Liver (tissue), 9 donors: ENCODE measurements around the gene SPRR4. TPM values are rescaled to one million over a fixed set of nuclear protein-coding genes. Genes with fewer than 3 reads are reported as not detected.

ENCODE experiments used
- DNase-seq: peaks from one replicate; pipeline ENCODE4 v3.0.0-alpha.2; 2017; ENCODE audit warnings: low spot score
- H3K27ac ChIP-seq, 2 donors: one replicate each; pipeline ENCODE4 v1.7.0; 2013; ENCODE audit warnings: inconsistent platforms in 2 of 2, low read length in 2 of 2, control low read depth in 1 of 2, low read depth in 1 of 2, mild to moderate bottlenecking in 1 of 2
- H3K27me3 ChIP-seq, 4 donors: one replicate each; pipeline versions ENCODE4 v1.6.1 to v1.7.0; 2013; ENCODE audit warnings: low read length in 3 of 4, inconsistent platforms in 1 of 4, mild to moderate bottlenecking in 1 of 4, moderate library complexity in 1 of 4; ENCODE audit not compliant: control insufficient read depth in 4 of 4, insufficient read depth in 4 of 4
- H3K36me3 ChIP-seq, 4 donors: one replicate each; pipeline versions ENCODE4 v1.6.1 to v1.7.0; 2013; ENCODE audit warnings: low read length in 3 of 4, mild to moderate bottlenecking in 3 of 4, low read depth in 1 of 4, moderate library complexity in 1 of 4; ENCODE audit not compliant: control insufficient read depth in 4 of 4, insufficient read depth in 3 of 4
- H3K4me1 ChIP-seq, 4 donors: one replicate each; pipeline versions ENCODE4 v1.6.1 to v1.7.0; 2013; ENCODE audit warnings: low read length in 3 of 4, mild to moderate bottlenecking in 3 of 4, moderate library complexity in 1 of 4; ENCODE audit not compliant: control insufficient read depth in 4 of 4, insufficient read depth in 4 of 4
- H3K4me3 ChIP-seq, 3 donors: one replicate each; pipeline versions ENCODE4 v1.6.1 to v1.7.0; 2013; ENCODE audit warnings: low read length in 3 of 3, control low read depth in 1 of 3, low read depth in 1 of 3, mild to moderate bottlenecking in 1 of 3
- H3K9ac ChIP-seq, 2 donors: one replicate each; pipeline ENCODE4 v1.7.0; 2013; ENCODE audit warnings: low read length in 2 of 2, mild to moderate bottlenecking in 2 of 2, moderate library complexity in 2 of 2, control low read depth in 1 of 2, low read depth in 1 of 2
- H3K9me3 ChIP-seq, 4 donors: one replicate each; pipeline versions ENCODE4 v1.6.1 to v1.7.0; 2013; ENCODE audit warnings: low read length in 3 of 4; ENCODE audit not compliant: control insufficient read depth in 4 of 4
- ATF3 ChIP-seq: IDR thresholded peaks from 2 replicates; pipeline ENCODE4 v1.6.1; 2016; ENCODE audit warnings: antibody characterized with exemption
- EGR1 ChIP-seq, 2 donors: IDR thresholded peaks; 2 replicates each; pipeline ENCODE4 v1.6.1; 2016 to 2018; ENCODE audit warnings: antibody characterized with exemption in 2 of 2, low read depth in 2 of 2
- HNF4A ChIP-seq, 2 donors: conservative IDR thresholded peaks; 2 replicates each; pipeline ENCODE4 v1.6.1; 2016; ENCODE audit warnings: antibody characterized with exemption in 2 of 2, mild to moderate bottlenecking in 2 of 2
- MAX ChIP-seq: IDR thresholded peaks from 2 replicates; pipeline ENCODE4 v1.6.1; 2016; ENCODE audit warnings: antibody characterized with exemption
- NR2F2 ChIP-seq: IDR thresholded peaks from 2 replicates; pipeline ENCODE4 v1.6.1; 2016; ENCODE audit warnings: antibody characterized with exemption
- RAD21 ChIP-seq, 2 donors: IDR thresholded peaks; 2 replicates each; pipeline ENCODE4 v1.6.1; 2016; ENCODE audit warnings: antibody characterized with exemption in 2 of 2, mild to moderate bottlenecking in 2 of 2
- RXRA ChIP-seq, 2 donors: IDR thresholded peaks; 2 replicates each; pipeline ENCODE4 v1.6.1; 2017 to 2018; ENCODE audit warnings: antibody characterized with exemption in 2 of 2, mild to moderate bottlenecking in 1 of 2
- SP1 ChIP-seq: IDR thresholded peaks from 2 replicates; pipeline ENCODE4 v1.6.1; 2018; ENCODE audit warnings: antibody characterized with exemption, mild to moderate bottlenecking
- TAF1 ChIP-seq: conservative IDR thresholded peaks from 2 replicates; pipeline ENCODE4 v1.6.1; 2016; ENCODE audit warnings: antibody characterized with exemption, mild to moderate bottlenecking
- ZBTB33 ChIP-seq: IDR thresholded peaks from 2 replicates; pipeline ENCODE4 v1.6.1; 2016; ENCODE audit warnings: antibody characterized with exemption
- WGBS: extraction: QIAGEN DNeasy Blood & Tissue Kit; methylation state at CpG from one replicate; pipeline ENCODE4 v1.1.7; 2013; 5-methylcytosine and 5-hydroxymethylcytosine counted together
- polyA plus RNA-seq, 2 donors: library from polyadenylated mRNA; stranded (reverse) in 1 of 2; unstranded in 1 of 2; fragments of 200-250 nt in 1 of 2; fragments of >200 nt in 1 of 2; fragmentation: Nextera tagmentation in 1 of 2; extraction: Ambion mirVana in 1 of 2; gene quantifications; one replicate each; pipeline versions ENCODE4 v1.2.1 to v1.2.3, GENCODE V29; 2013 to 2015
- total RNA-seq, 2 donors: library from RNA; depleted of rRNA; stranded (reverse); fragments of >200 nt; gene quantifications; one replicate each; pipeline ENCODE4 v1.2.3, GENCODE V29; 2014
- TF ChIP-seq, protein P1 (sequence below): IDR thresholded peaks from 2 replicates; pipeline ENCODE4 v1.6.1; 2016; ENCODE audit warnings: antibody characterized with exemption, mild to moderate bottlenecking
- TF ChIP-seq, protein P2 (sequence below): fragments of 150-350 bp; IDR thresholded peaks from 2 replicates; pipeline ENCODE4 v1.5.1; 2017; ENCODE audit warnings: improper control_type of control experiment, low read depth, low read length; ENCODE audit not compliant: missing input control
- donor health status: healthy.
- donor health status: healthy.
- donor health status: healthy.
- donor health status: healthy.
- donor health status: healthy.

SPRR4 gene
- total and polyA plus RNA-seq, 4 donors: not detected

DNA sequence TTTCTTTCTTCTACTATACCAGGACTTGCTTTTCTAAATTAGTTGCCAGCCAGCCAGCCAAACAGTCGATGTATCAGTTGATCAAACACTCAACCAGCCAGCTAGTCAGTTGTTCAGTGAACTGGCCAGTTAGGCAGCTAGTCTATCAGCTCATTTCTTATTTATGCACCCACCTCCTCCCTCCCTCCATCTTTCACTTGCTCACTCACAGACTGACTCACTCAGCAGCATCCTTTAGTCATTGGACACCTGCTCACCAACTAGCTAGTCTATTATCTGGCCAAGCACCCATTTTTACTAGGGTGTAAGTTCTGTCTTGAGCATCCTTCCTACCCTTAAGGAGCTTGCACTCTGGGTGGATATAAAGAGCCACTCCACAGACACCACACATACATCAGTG, 5.9 kb upstream of the SPRR4 start:
- no peak overlapping the region for H3K9ac ChIP-seq

More for the DNA sequence above, 5.9 kb upstream of the SPRR4 start:
- no peak overlapping the region for H3K4me3 ChIP-seq
- TF ChIP-seq HNF4A (conservative IDR thresholded peaks at IDR 0.05): no peak
- TF ChIP-seq ATF3: no peak
- no peak for TF ChIP-seq RAD21 (IDR thresholded peaks at IDR 0.05)
- TF ChIP-seq EGR1 (IDR thresholded peaks at IDR 0.05; ENCODE audit: low read depth in 2 of 2): no peak
- TF ChIP-seq, protein P1, sequence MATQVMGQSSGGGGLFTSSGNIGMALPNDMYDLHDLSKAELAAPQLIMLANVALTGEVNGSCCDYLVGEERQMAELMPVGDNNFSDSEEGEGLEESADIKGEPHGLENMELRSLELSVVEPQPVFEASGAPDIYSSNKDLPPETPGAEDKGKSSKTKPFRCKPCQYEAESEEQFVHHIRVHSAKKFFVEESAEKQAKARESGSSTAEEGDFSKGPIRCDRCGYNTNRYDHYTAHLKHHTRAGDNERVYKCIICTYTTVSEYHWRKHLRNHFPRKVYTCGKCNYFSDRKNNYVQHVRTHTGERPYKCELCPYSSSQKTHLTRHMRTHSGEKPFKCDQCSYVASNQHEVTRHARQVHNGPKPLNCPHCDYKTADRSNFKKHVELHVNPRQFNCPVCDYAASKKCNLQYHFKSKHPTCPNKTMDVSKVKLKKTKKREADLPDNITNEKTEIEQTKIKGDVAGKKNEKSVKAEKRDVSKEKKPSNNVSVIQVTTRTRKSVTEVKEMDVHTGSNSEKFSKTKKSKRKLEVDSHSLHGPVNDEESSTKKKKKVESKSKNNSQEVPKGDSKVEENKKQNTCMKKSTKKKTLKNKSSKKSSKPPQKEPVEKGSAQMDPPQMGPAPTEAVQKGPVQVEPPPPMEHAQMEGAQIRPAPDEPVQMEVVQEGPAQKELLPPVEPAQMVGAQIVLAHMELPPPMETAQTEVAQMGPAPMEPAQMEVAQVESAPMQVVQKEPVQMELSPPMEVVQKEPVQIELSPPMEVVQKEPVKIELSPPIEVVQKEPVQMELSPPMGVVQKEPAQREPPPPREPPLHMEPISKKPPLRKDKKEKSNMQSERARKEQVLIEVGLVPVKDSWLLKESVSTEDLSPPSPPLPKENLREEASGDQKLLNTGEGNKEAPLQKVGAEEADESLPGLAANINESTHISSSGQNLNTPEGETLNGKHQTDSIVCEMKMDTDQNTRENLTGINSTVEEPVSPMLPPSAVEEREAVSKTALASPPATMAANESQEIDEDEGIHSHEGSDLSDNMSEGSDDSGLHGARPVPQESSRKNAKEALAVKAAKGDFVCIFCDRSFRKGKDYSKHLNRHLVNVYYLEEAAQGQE: no peak
- TF ChIP-seq SP1: no peak
- no peak for TF ChIP-seq NR2F2
- TF ChIP-seq TAF1: no peak
- no peak for TF ChIP-seq RXRA (IDR thresholded peaks at IDR 0.05)
- TF ChIP-seq, protein P2, sequence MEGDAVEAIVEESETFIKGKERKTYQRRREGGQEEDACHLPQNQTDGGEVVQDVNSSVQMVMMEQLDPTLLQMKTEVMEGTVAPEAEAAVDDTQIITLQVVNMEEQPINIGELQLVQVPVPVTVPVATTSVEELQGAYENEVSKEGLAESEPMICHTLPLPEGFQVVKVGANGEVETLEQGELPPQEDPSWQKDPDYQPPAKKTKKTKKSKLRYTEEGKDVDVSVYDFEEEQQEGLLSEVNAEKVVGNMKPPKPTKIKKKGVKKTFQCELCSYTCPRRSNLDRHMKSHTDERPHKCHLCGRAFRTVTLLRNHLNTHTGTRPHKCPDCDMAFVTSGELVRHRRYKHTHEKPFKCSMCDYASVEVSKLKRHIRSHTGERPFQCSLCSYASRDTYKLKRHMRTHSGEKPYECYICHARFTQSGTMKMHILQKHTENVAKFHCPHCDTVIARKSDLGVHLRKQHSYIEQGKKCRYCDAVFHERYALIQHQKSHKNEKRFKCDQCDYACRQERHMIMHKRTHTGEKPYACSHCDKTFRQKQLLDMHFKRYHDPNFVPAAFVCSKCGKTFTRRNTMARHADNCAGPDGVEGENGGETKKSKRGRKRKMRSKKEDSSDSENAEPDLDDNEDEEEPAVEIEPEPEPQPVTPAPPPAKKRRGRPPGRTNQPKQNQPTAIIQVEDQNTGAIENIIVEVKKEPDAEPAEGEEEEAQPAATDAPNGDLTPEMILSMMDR: no peak
- TF ChIP-seq ZBTB33: no peak
- TF ChIP-seq MAX: no peak
- WGBS: 78% methylated on average over 1 of the region's 1 CpG
- H3K27me3 ChIP-seq: no peaks in the 10 kb centered on the region
- H3K36me3 ChIP-seq: no peaks in the 10 kb centered on the region
- no peaks in the 10 kb centered on the region for H3K9me3 ChIP-seq
- no peak overlapping the region for H3K27ac ChIP-seq
- no peak for DNase-seq
- peaks cover 0 to 11% (median 5%) of the 10 kb centered on the region in 4 donors for H3K4me1 ChIP-seq
